HepG2 (cell line): ENCODE results near the gene FDXR.

Experiments used
- FOXK2 ChIP-seq: fragments of 450-650 bp; IDR thresholded peaks from 2 replicates; pipeline ENCODE4 v1.6.1; 2016
- THYN1 ChIP-seq: sonication (generic); formaldehyde crosslinking; IDR thresholded peaks from 2 replicates; pipeline ENCODE4 v1.8.1; 2023; ENCODE audit warnings: low read depth, mild to moderate bottlenecking, moderate library complexity, missing genetic modification reagents, borderline replicate concordance
- ZBTB21 ChIP-seq: sonication (generic); formaldehyde crosslinking; IDR thresholded peaks from 2 replicates; pipeline ENCODE4 v1.4.0; 2020; ENCODE audit warnings: missing genetic modification reagents
- ZFY ChIP-seq: sonication (generic); formaldehyde crosslinking; IDR thresholded peaks from 2 replicates; pipeline ENCODE4 v1.4.0; 2020; ENCODE audit warnings: missing genetic modification reagents
- TF ChIP-seq, protein P1 (sequence below): sonication (generic); IDR thresholded peaks from 2 replicates; pipeline ENCODE4 v1.6.1; 2016; ENCODE audit warnings: low read depth, borderline replicate concordance
- TF ChIP-seq, protein P2 (sequence below): sonication (generic); formaldehyde crosslinking; IDR thresholded peaks from 2 replicates; pipeline ENCODE4 v1.8.0; 2022; ENCODE audit warnings: missing genetic modification reagents, mild to moderate bottlenecking, moderate library complexity, borderline replicate concordance

DNA sequence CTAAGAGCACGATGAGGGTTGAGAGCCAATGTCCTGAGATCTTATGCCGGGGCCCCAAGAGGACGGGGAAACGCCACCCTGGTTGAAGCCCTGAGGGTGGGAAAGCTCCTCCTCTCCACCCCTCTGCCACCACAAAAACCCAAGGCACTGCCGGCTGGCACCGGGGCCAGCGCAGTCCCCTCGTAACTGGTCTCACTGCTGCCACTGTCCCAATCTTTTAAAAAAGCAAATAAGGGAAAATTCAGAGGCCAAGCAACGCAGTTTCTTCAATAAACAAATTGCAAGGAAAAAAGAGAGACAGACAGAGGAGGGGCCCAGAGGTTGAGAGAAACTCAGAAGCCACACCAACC is 19.8 kb downstream of the FDXR start:
- TF ChIP-seq ZBTB21 (CRISPR knock-in tag) (no peak), FOXK2 (no peak), THYN1 (CRISPR knock-in tag) (no peak), ZFY (CRISPR knock-in tag) (no peak)
- TF ChIP-seq, protein P1, sequence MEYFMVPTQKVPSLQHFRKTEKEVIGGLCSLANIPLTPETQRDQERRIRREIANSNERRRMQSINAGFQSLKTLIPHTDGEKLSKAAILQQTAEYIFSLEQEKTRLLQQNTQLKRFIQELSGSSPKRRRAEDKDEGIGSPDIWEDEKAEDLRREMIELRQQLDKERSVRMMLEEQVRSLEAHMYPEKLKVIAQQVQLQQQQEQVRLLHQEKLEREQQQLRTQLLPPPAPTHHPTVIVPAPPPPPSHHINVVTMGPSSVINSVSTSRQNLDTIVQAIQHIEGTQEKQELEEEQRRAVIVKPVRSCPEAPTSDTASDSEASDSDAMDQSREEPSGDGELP = no peak
- TF ChIP-seq, protein P2, sequence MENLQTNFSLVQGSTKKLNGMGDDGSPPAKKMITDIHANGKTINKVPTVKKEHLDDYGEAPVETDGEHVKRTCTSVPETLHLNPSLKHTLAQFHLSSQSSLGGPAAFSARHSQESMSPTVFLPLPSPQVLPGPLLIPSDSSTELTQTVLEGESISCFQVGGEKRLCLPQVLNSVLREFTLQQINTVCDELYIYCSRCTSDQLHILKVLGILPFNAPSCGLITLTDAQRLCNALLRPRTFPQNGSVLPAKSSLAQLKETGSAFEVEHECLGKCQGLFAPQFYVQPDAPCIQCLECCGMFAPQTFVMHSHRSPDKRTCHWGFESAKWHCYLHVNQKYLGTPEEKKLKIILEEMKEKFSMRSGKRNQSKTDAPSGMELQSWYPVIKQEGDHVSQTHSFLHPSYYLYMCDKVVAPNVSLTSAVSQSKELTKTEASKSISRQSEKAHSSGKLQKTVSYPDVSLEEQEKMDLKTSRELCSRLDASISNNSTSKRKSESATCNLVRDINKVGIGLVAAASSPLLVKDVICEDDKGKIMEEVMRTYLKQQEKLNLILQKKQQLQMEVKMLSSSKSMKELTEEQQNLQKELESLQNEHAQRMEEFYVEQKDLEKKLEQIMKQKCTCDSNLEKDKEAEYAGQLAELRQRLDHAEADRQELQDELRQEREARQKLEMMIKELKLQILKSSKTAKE = no peak
